Natural killer cell treated with Interleukin-12 subunit alpha and Interleukin-12 subunit beta and Interleukin-15 and Interleukin-18, amount 100 ng/mL, for 72 hours (primary cell): ENCODE data around the gene CLIP3. TPM values are rescaled to one million over a fixed set of nuclear protein-coding genes. Genes with fewer than 3 reads are reported as not detected.
"Not testable (repeated sequence)": the region's sequence is repeated elsewhere in the genome, so short reads cannot be mapped to it uniquely, and the experiment has no call there.

Source experiments
- ATAC-seq, 2 donors: fragments of 150-1000 bp; cut with Tn5 transposase in 1 of 2; sonication (Bioruptor Pico), chemical (Tn5 transposase) in 1 of 2; 2 replicates each; pipeline ENCODE4 v1.10.0; 2021
- DNase-seq: peaks from one replicate; pipeline ENCODE4 v3.0.0; 2022; ENCODE audit warnings: low spot score
- H3K27ac Mint-ChIP-seq, 2 donors: 1 replicate in 1 of 2; 2 replicates in 1 of 2; pipeline ENCODE4 v1.8.0; 2022; ENCODE audit warnings: mixed read lengths in 2 of 2, mild to moderate bottlenecking in 1 of 2, moderate library complexity in 1 of 2
- H3K27me3 Mint-ChIP-seq, 2 donors: 1 replicate in 1 of 2; 2 replicates in 1 of 2; pipeline ENCODE4 v1.8.0; 2022; ENCODE audit warnings: mixed read lengths in 2 of 2
- H3K36me3 Mint-ChIP-seq: one replicate; pipeline ENCODE4 v1.8.0; 2022; ENCODE audit warnings: mixed read lengths
- H3K4me1 Mint-ChIP-seq, 2 donors: 1 replicate in 1 of 2; 2 replicates in 1 of 2; pipeline ENCODE4 v1.8.0; 2022; ENCODE audit warnings: low read depth in 2 of 2, mixed read lengths in 2 of 2, mild to moderate bottlenecking in 1 of 2
- H3K4me3 Mint-ChIP-seq: one replicate; pipeline ENCODE4 v1.8.0; 2022; ENCODE audit warnings: mixed read lengths
- H3K9me3 Mint-ChIP-seq: 2 replicates; pipeline ENCODE4 v1.8.0; 2022; ENCODE audit warnings: mixed read lengths
- total RNA-seq, 2 donors: library from RNA; stranded (reverse); gene quantifications; one replicate each; pipeline ENCODE4 v1.2.3, GENCODE V29; 2022

Gene CLIP3, protein sequence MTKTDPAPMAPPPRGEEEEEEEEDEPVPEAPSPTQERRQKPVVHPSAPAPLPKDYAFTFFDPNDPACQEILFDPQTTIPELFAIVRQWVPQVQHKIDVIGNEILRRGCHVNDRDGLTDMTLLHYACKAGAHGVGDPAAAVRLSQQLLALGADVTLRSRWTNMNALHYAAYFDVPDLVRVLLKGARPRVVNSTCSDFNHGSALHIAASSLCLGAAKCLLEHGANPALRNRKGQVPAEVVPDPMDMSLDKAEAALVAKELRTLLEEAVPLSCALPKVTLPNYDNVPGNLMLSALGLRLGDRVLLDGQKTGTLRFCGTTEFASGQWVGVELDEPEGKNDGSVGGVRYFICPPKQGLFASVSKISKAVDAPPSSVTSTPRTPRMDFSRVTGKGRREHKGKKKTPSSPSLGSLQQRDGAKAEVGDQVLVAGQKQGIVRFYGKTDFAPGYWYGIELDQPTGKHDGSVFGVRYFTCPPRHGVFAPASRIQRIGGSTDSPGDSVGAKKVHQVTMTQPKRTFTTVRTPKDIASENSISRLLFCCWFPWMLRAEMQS
- total RNA-seq, result under 1 TPM; 0.76 to 0.78 TPM

DNA sequence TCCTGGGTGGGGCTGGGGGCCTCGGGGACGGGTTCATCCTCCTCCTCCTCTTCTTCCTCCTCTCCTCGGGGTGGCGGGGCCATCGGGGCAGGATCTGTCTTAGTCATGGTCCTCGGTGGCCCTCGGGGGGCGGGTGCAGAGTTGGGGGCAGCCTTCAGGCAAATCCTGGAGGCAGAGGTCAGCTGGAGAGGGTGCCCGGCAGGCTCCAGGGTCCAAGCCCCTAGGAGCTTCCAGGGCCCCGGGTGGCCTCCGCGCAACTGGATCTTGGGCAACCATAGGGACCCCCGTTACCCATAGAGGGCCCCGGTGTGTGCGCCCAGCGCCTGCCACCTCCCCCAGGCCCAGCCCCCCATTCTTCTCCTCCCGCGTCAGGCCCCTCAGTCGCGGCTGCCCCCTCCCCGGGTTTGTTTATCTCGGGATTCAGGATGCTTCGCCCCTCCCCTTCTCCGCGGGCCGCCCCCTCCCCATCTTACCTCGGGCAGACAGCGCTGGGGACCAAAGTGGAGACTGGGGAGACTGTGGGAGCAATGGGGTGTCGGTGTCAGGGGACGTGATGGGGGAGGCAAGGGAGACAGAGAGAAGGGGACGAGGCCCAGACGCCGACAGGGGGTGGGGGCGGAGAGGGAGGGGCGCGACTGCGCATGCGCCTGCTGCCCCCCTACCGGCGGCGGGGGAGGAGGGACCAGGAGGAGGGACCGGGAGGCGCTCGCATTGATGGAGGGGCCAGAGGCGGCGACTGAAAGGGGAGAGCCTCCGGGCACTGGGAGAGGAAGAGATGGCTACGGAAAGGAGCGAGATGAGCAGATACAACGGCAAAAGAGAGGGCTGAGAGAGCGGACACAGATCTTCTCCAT, at the start of gene CLIP3:
Gene CLIP3 (minus strand): TSS at position 623 of the 854 bp plus-strand sequence. CDS start 516 bp downstream, at position 107.
- ATAC-seq (peak; percentile 27 to 70), DNase-seq (peak; percentile 64)
- no peak within 1 kb of the TSS for H3K27ac Mint-ChIP-seq
- H3K36me3 Mint-ChIP-seq, result no peaks in the 10 kb centered on the region
- peaks cover 17 to 20% of the 10 kb centered on the region in 2 donors for H3K4me1 Mint-ChIP-seq
- H3K27me3 Mint-ChIP-seq, result no peaks in the 10 kb centered on the region
- peak within 1 kb of the TSS; percentile 15 for H3K4me3 Mint-ChIP-seq
- H3K9me3 Mint-ChIP-seq, result no peaks in the 10 kb centered on the region

- H3K27ac Mint-ChIP-seq, result no peak overlapping the region
- no peak for DNase-seq
- H3K27me3 Mint-ChIP-seq, result no peaks in the 10 kb centered on the region
- H3K4me3 Mint-ChIP-seq, result no peak overlapping the region
- H3K4me1 Mint-ChIP-seq, result peaks cover 0 to 2% of the 10 kb centered on the region in 2 donors
- no peak for ATAC-seq
- no peaks in the 10 kb centered on the region for H3K9me3 Mint-ChIP-seq
- H3K36me3 Mint-ChIP-seq, result peaks cover 12% of the 10 kb centered on the region
These were observed 49.2 kb upstream of the CLIP3 start for GRCh38 chr19:36081894-36082293.

- H3K9me3 Mint-ChIP-seq, result no peaks in the 10 kb centered on the region
- no peak overlapping the region for H3K4me3 Mint-ChIP-seq
- H3K27ac Mint-ChIP-seq, result no peak overlapping the region
- peaks cover 12% of the 10 kb centered on the region for H3K36me3 Mint-ChIP-seq
- no peak for DNase-seq
- ATAC-seq, result no peak
- H3K4me1 Mint-ChIP-seq, result peaks cover 0 to 2% of the 10 kb centered on the region in 2 donors
- H3K27me3 Mint-ChIP-seq, result no peaks in the 10 kb centered on the region
These were observed 48.7 kb upstream of the CLIP3 start for GRCh38 chr19:36081385-36081784.

GRCh38 chr19:36079389-36079945, 46.8 kb upstream of the CLIP3 start:
- DNase-seq, result no peak
- Mint-ChIP-seq H3K4me1 (peaks cover 0 to 2% of the 10 kb centered on the region in 2 donors), H3K27ac (no peak overlapping the region), H3K4me3 (no peak overlapping the region), H3K9me3 (no peaks in the 10 kb centered on the region), H3K36me3 (peaks cover 12% of the 10 kb centered on the region), H3K27me3 (no peaks in the 10 kb centered on the region)
- ATAC-seq, result no peak

- Mint-ChIP-seq H3K27me3 (no peaks in the 10 kb centered on the region), H3K4me1 (peaks cover 0 to 4% of the 10 kb centered on the region in 2 donors), H3K27ac (no peak overlapping the region), H3K36me3 (no peaks in the 10 kb centered on the region), H3K4me3 (no peak overlapping the region), H3K9me3 (no peaks in the 10 kb centered on the region)
- ATAC-seq, result no peak
- no peak for DNase-seq
These were observed 40.6 kb upstream of the CLIP3 start for GRCh38 chr19:36073121-36073876.

GRCh38 chr19:36072081-36072480, 39.4 kb upstream of the CLIP3 start:
- Mint-ChIP-seq H3K27me3 (no peaks in the 10 kb centered on the region), H3K4me1 (peaks cover 0 to 4% of the 10 kb centered on the region in 2 donors), H3K9me3 (no peaks in the 10 kb centered on the region), H3K27ac (no peak overlapping the region), H3K4me3 (no peak overlapping the region), H3K36me3 (peaks cover 6% of the 10 kb centered on the region)
- ATAC-seq (no peak), DNase-seq (no peak)

GRCh38 chr19:36068810-36069499, 36.3 kb upstream of the CLIP3 start:
- ATAC-seq, H3K27me3 Mint-ChIP-seq, H3K4me1 Mint-ChIP-seq, H3K36me3 Mint-ChIP-seq, DNase-seq, H3K4me3 Mint-ChIP-seq, H3K9me3 Mint-ChIP-seq, H3K27ac Mint-ChIP-seq: not testable (repeated sequence)

DNA sequence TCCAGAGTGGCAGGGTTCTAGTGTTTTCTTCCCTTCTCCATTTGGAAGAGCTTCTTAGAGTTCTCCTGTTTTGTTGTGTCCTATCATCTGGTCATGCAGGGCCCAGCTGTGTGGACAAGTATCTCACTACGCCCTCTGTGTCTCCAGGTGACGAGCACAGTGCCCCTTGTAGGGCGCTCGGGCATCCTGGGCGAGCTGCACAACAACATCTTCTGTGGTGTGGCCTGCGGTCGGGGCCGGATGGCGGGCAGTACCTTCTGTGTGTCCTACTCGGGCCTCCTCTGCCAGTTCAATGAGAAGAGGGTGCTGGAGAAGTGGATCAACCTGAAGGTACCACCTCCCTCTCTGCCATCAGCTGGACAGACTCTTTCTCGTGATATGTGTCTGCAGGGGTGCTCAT, 35.0 kb upstream of the CLIP3 start:
- Mint-ChIP-seq H3K36me3 (peaks cover 6% of the 10 kb centered on the region), H3K27ac (no peak overlapping the region)

GRCh38 chr19:36064826-36065225, 32.2 kb upstream of the CLIP3 start:
- Mint-ChIP-seq H3K27me3 (no peaks in the 10 kb centered on the region), H3K4me1 (no peaks in the 10 kb centered on the region), H3K36me3 (peaks cover 10% of the 10 kb centered on the region), H3K4me3 (no peak overlapping the region), H3K27ac (no peak overlapping the region), H3K9me3 (no peaks in the 10 kb centered on the region)
- DNase-seq (no peak), ATAC-seq (no peak)

More for the DNA sequence above, 35.0 kb upstream of the CLIP3 start:
- Mint-ChIP-seq H3K27me3 (no peaks in the 10 kb centered on the region), H3K9me3 (no peaks in the 10 kb centered on the region), H3K4me3 (no peak overlapping the region), H3K4me1 (peaks cover 0 to 4% of the 10 kb centered on the region in 2 donors)
- no peak for DNase-seq
- ATAC-seq, result no peak

DNA sequence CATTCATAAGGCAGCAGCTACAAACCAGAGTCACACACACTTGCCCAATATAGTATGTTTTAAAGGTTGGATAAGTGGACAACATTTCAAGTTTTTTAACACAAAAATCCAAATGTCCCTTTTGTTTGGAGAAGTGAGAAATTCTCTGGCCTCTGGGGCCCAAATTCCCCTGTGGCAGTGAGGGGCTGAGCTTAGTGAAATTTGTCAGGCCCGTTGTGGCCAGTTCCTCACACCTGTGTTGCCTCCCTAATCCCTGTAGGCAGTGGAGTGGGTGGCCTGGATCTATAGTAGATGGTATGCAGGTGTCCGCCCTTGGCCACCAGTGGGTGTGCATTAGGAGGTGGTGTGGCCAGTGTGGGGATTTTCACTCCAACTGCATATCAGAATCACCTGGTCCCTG, 28.7 kb upstream of the CLIP3 start:
- Mint-ChIP-seq H3K4me1 (peaks cover under 1 to 6% of the 10 kb centered on the region in 2 donors), H3K4me3 (no peak overlapping the region), H3K9me3 (no peaks in the 10 kb centered on the region), H3K27me3 (no peaks in the 10 kb centered on the region), H3K36me3 (peaks cover 4% of the 10 kb centered on the region), H3K27ac (no peak overlapping the region)
- ATAC-seq (no peak), DNase-seq (no peak)

DNA sequence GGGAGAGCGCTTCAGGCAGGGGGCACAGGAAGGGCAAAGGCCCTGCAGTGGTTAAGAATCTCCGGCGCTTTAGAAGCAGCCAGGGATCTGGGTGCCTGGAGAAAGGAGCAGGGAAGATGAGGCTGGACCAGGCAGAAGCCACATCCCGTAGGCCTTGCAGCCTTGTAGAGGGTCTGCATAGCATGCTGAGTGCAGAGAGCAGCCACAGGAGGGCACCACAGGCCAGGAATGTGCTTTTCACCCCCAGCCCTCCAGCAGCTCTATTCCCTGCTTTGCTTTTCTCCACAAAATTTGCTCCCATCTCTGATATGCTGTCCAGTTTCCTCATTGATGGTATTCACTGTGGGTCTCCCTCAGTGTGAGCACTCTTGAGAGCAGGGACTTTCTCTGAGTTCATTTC, 27.8 kb upstream of the CLIP3 start:
- no peak overlapping the region for H3K27ac Mint-ChIP-seq
- no peaks in the 10 kb centered on the region for H3K9me3 Mint-ChIP-seq
- peaks cover 7 to 13% of the 10 kb centered on the region in 2 donors for H3K4me1 Mint-ChIP-seq
- no peaks in the 10 kb centered on the region for H3K27me3 Mint-ChIP-seq
- H3K4me3 Mint-ChIP-seq, result no peak overlapping the region
- H3K36me3 Mint-ChIP-seq, result peaks cover 4% of the 10 kb centered on the region
- DNase-seq, result no peak
- ATAC-seq, result no peak

GRCh38 chr19:36059180-36059910, 26.7 kb upstream of the CLIP3 start:
- Mint-ChIP-seq H3K27ac (no peak overlapping the region), H3K27me3 (no peaks in the 10 kb centered on the region), H3K9me3 (no peaks in the 10 kb centered on the region), H3K4me1 (peaks cover 10 to 16% of the 10 kb centered on the region in 2 donors), H3K36me3 (peaks cover 4% of the 10 kb centered on the region), H3K4me3 (no peak overlapping the region)
- DNase-seq (no peak), ATAC-seq (no peak)
